ENCODE data around the gene SLC25A6.
"Not testable (repeated sequence)": the region's sequence is repeated elsewhere in the genome, so short reads cannot be mapped to it uniquely, and the experiment has no call there.

Gene SLC25A6

DNA sequence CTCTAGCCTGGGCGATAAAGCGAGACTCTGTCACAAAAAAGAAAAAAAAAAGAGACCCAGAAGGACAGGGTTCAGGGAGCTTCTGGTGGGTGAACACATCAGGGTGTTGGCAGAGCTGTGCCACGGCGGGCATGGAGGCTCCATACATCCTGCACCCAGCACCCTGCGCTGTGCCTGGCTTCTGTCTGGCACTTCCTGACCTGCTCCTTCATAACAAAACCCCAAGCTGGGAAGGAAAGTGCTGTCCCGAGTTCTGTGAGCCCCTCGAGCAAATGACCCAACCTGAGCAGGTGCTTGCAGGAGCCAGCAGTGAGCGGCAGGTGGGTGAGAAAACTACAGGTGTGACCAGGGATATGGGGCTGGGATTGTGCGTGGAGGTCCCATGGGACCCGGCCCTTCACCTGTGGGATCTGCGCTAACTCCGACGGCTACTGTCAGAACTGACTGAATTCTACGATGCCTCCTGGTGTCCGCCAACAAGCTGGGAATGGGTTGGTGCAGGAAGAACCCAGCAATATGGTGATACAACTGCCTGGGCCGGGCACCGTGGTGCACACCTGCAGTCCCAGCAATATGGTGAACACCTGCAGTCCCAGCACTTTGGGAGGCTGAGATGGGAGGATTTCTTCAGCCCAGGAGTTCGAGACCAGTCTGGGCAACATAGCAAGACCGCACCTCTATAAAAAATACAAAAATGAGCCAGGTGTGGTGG lies 41.9 kb upstream of the SLC25A6 start:
- H4K8ac ChIP-seq (ENCODE audit: low read length) = no peak overlapping the region
- no peak overlapping the region for H4K91ac ChIP-seq (ENCODE audit: low read length)
- no peak overlapping the region for H3K4ac ChIP-seq (ENCODE audit: low read depth in 1 of 2, low read length in 2 of 2)
- H3K79me1 ChIP-seq (replicated peaks; ENCODE audit: low read length, poor library complexity, severe bottlenecking) = peaks cover 7% of the 10 kb centered on the region
- WGBS = 97% methylated on average over 19 of the region's 19 CpGs
- H3K4me1 ChIP-seq (ENCODE audit: control insufficient read depth, insufficient read depth, low read depth, low read length) = no peaks in the 10 kb centered on the region
- DNase-seq = no peak
- H2BK15ac ChIP-seq (ENCODE audit: low read depth, poor library complexity, severe bottlenecking) = no peak overlapping the region
- H3K4me2 ChIP-seq (ENCODE audit: low read length, poor library complexity, severe bottlenecking) = no peak overlapping the region
- H2BK5ac ChIP-seq (ENCODE audit: low read depth, low read length, poor library complexity, severe bottlenecking) = no peak overlapping the region
- no peak overlapping the region for H3K9ac ChIP-seq (ENCODE audit: low read length)
- no peaks in the 10 kb centered on the region for H3K27me3 ChIP-seq (ENCODE audit: control insufficient read depth in 1 of 2, insufficient read depth in 1 of 2, low read length in 2 of 2)
- H2AK5ac ChIP-seq (ENCODE audit: low read length, severe bottlenecking) = no peak overlapping the region
- no peak overlapping the region for H2AFZ ChIP-seq (ENCODE audit: low read depth, low read length)
- H3K14ac ChIP-seq (ENCODE audit: low read length in 2 of 2) = no peak overlapping the region
- no peak overlapping the region for H3K18ac ChIP-seq (ENCODE audit: low read depth in 1 of 2, low read length in 2 of 2)
- no peak overlapping the region for H3K23ac ChIP-seq (ENCODE audit: low read length in 2 of 2)
- no peak overlapping the region for H3K4me3 ChIP-seq (ENCODE audit: insufficient read depth in 1 of 2, low read depth in 1 of 2, low read length in 2 of 2)
- H3K27ac ChIP-seq (ENCODE audit: low read length, poor library complexity, severe bottlenecking) = no peak overlapping the region
- H2BK120ac ChIP-seq (ENCODE audit: low read depth, low read length) = no peak overlapping the region
- no peaks in the 10 kb centered on the region for H3K9me3 ChIP-seq (ENCODE audit: control insufficient read depth, low read length)
- peaks cover 58 to 62% of the 10 kb centered on the region in 2 experiments for H3K36me3 ChIP-seq (ENCODE audit: control insufficient read depth in 1 of 2, insufficient read depth in 2 of 2, low read depth in 1 of 2, low read length in 2 of 2)
- H2BK12ac ChIP-seq (ENCODE audit: low read length in 2 of 2) = no peak overlapping the region

DNA sequence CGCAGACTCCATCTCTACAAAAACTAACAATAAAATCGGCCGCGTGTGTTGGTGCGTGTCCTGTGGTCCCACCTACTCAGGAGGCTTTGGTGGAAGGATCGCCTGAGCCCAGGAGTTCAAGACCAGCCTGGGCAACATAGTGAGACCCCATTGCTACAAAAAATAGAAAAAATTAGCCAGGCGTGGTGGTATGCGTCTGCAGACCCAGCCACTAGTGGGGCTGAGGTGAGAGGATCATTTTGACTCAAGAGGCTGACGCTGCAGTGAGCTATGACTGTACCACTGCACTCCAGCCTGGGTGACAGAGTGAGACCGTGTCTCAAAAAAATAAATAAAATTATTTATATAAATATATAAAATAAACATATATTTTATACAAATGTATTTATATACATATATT lies 38.5 kb upstream of the SLC25A6 start:
- no peak overlapping the region for H2BK5ac ChIP-seq (ENCODE audit: low read depth, low read length, poor library complexity, severe bottlenecking)
- no peaks in the 10 kb centered on the region for H3K79me1 ChIP-seq (replicated peaks; ENCODE audit: low read length, poor library complexity, severe bottlenecking)
- no peak overlapping the region for H3K4me3 ChIP-seq (ENCODE audit: insufficient read depth in 1 of 2, low read depth in 1 of 2, low read length in 2 of 2)
- no peak overlapping the region for H3K4me2 ChIP-seq (ENCODE audit: low read length, poor library complexity, severe bottlenecking)
- H4K91ac ChIP-seq (ENCODE audit: low read length) = no peak overlapping the region
- H3K18ac ChIP-seq (ENCODE audit: low read depth in 1 of 2, low read length in 2 of 2) = no peak overlapping the region
- no peaks in the 10 kb centered on the region for H3K27me3 ChIP-seq (ENCODE audit: control insufficient read depth in 1 of 2, insufficient read depth in 1 of 2, low read length in 2 of 2)
- WGBS = 97% methylated on average over 8 of the region's 10 CpGs
- H3K14ac ChIP-seq (ENCODE audit: low read length in 2 of 2) = no peak overlapping the region
- no peak overlapping the region for H2AK5ac ChIP-seq (ENCODE audit: low read length, severe bottlenecking)
- H3K4ac ChIP-seq (ENCODE audit: low read depth in 1 of 2, low read length in 2 of 2) = no peak overlapping the region
- no peak overlapping the region for H3K23ac ChIP-seq (ENCODE audit: low read length in 2 of 2)
- H3K36me3 ChIP-seq (ENCODE audit: control insufficient read depth in 1 of 2, insufficient read depth in 2 of 2, low read depth in 1 of 2, low read length in 2 of 2) = peaks cover 53 to 54% of the 10 kb centered on the region in 2 experiments
- H2AFZ ChIP-seq (ENCODE audit: low read depth, low read length) = no peak overlapping the region
- H3K4me1 ChIP-seq (ENCODE audit: control insufficient read depth, insufficient read depth, low read depth, low read length) = no peaks in the 10 kb centered on the region
- H2BK120ac ChIP-seq (ENCODE audit: low read depth, low read length) = no peak overlapping the region
- H3K9ac ChIP-seq (ENCODE audit: low read length) = no peak overlapping the region
- H2BK15ac ChIP-seq (ENCODE audit: low read depth, poor library complexity, severe bottlenecking) = no peak overlapping the region
- no peak overlapping the region for H2BK12ac ChIP-seq (ENCODE audit: low read length in 2 of 2)
- H3K27ac ChIP-seq (ENCODE audit: low read length, poor library complexity, severe bottlenecking) = no peak overlapping the region
- no peaks in the 10 kb centered on the region for H3K9me3 ChIP-seq (ENCODE audit: control insufficient read depth, low read length)
- H4K8ac ChIP-seq (ENCODE audit: low read length) = no peak overlapping the region
- no peak for DNase-seq

GRCh38 chrX:1427756-1428155 lies 35.8 kb upstream of the SLC25A6 start:
- Histone ChIP-seq H3K4me2 (ENCODE audit: low read length, poor library complexity, severe bottlenecking) (no peak overlapping the region), H3K79me1 (replicated peaks; ENCODE audit: low read length, poor library complexity, severe bottlenecking) (no peaks in the 10 kb centered on the region), H2BK15ac (ENCODE audit: low read depth, poor library complexity, severe bottlenecking) (no peak overlapping the region), H3K14ac (ENCODE audit: low read length in 2 of 2) (no peak overlapping the region), H3K23ac (ENCODE audit: low read length in 2 of 2) (no peak overlapping the region), H4K91ac (ENCODE audit: low read length) (no peak overlapping the region), H3K4ac (ENCODE audit: low read depth in 1 of 2, low read length in 2 of 2) (no peak overlapping the region), H3K9ac (ENCODE audit: low read length) (no peak overlapping the region), H4K8ac (ENCODE audit: low read length) (no peak overlapping the region), H2AFZ (ENCODE audit: low read depth, low read length) (no peak overlapping the region), H2BK120ac (ENCODE audit: low read depth, low read length) (no peak overlapping the region), H3K18ac (ENCODE audit: low read depth in 1 of 2, low read length in 2 of 2) (no peak overlapping the region), H3K27ac (ENCODE audit: low read length, poor library complexity, severe bottlenecking) (no peak overlapping the region), H3K9me3 (ENCODE audit: control insufficient read depth, low read length) (peaks cover 9% of the 10 kb centered on the region), H3K36me3 (ENCODE audit: control insufficient read depth in 1 of 2, insufficient read depth in 2 of 2, low read depth in 1 of 2, low read length in 2 of 2) (peaks cover 49 to 58% of the 10 kb centered on the region in 2 experiments), H2BK5ac (ENCODE audit: low read depth, low read length, poor library complexity, severe bottlenecking) (no peak overlapping the region), H2AK5ac (ENCODE audit: low read length, severe bottlenecking) (no peak overlapping the region), H3K4me1 (ENCODE audit: control insufficient read depth, insufficient read depth, low read depth, low read length) (no peaks in the 10 kb centered on the region), H3K27me3 (ENCODE audit: control insufficient read depth in 1 of 2, insufficient read depth in 1 of 2, low read length in 2 of 2) (no peaks in the 10 kb centered on the region), H2BK12ac (ENCODE audit: low read length in 2 of 2) (no peak overlapping the region), H3K4me3 (ENCODE audit: insufficient read depth in 1 of 2, low read depth in 1 of 2, low read length in 2 of 2) (no peak overlapping the region)
- 98% methylated on average over 32 of the region's 32 CpGs for WGBS
- DNase-seq = no peak

GRCh38 chrX:1426321-1426720 lies 34.4 kb upstream of the SLC25A6 start:
- H3K4me3 ChIP-seq (ENCODE audit: insufficient read depth in 1 of 2, low read depth in 1 of 2, low read length in 2 of 2); H4K8ac ChIP-seq (ENCODE audit: low read length); H2BK15ac ChIP-seq (ENCODE audit: low read depth, poor library complexity, severe bottlenecking); H3K4me1 ChIP-seq (ENCODE audit: control insufficient read depth, insufficient read depth, low read depth, low read length); H2BK5ac ChIP-seq (ENCODE audit: low read depth, low read length, poor library complexity, severe bottlenecking); DNase-seq; H3K18ac ChIP-seq (ENCODE audit: low read depth in 1 of 2, low read length in 2 of 2); H2AK5ac ChIP-seq (ENCODE audit: low read length, severe bottlenecking); H3K14ac ChIP-seq (ENCODE audit: low read length in 2 of 2); H2BK12ac ChIP-seq (ENCODE audit: low read length in 2 of 2); H3K79me1 ChIP-seq (replicated peaks; ENCODE audit: low read length, poor library complexity, severe bottlenecking); H3K9ac ChIP-seq (ENCODE audit: low read length); H2BK120ac ChIP-seq (ENCODE audit: low read depth, low read length); H3K27ac ChIP-seq (ENCODE audit: low read length, poor library complexity, severe bottlenecking); H3K27me3 ChIP-seq (ENCODE audit: control insufficient read depth in 1 of 2, insufficient read depth in 1 of 2, low read length in 2 of 2); H3K4ac ChIP-seq (ENCODE audit: low read depth in 1 of 2, low read length in 2 of 2); H3K23ac ChIP-seq (ENCODE audit: low read length in 2 of 2); H2AFZ ChIP-seq (ENCODE audit: low read depth, low read length); H3K4me2 ChIP-seq (ENCODE audit: low read length, poor library complexity, severe bottlenecking): not testable (repeated sequence)
- Histone ChIP-seq H4K91ac (ENCODE audit: low read length) (peak overlapping the region; percentile 54), H3K36me3 (ENCODE audit: control insufficient read depth in 1 of 2, insufficient read depth in 2 of 2, low read depth in 1 of 2, low read length in 2 of 2) (peaks cover 51 to 64% of the 10 kb centered on the region in 2 experiments), H3K9me3 (ENCODE audit: control insufficient read depth, low read length) (peaks cover 23% of the 10 kb centered on the region)
- WGBS = 94% methylated on average over 16 of the region's 16 CpGs
